Osteoblast (primary cell): ENCODE measurements around the gene ZDHHC20. TPM values are rescaled to one million over a fixed set of nuclear protein-coding genes. Genes with fewer than 3 reads are reported as not detected.

Experiments
- DNase-seq: peaks from one replicate; pipeline ENCODE4 v3.0.0; 2011; ENCODE audit warnings: low spot score, mixed read lengths; ENCODE audit not compliant: insufficient read length; ENCODE audit errors: missing footprints
- H2AFZ ChIP-seq: 2 replicates; pipeline ENCODE4 v1.6.0; 2011; ENCODE audit warnings: mild to moderate bottlenecking, low read length
- H3K27ac ChIP-seq: 2 replicates; pipeline ENCODE4 v1.5.1; 2011; ENCODE audit warnings: mild to moderate bottlenecking, low read depth, low read length, moderate library complexity
- H3K27me3 ChIP-seq: 2 replicates; pipeline ENCODE4 v1.6.0; 2012; ENCODE audit warnings: mild to moderate bottlenecking, control low read depth, inconsistent platforms, low read length, moderate library complexity; ENCODE audit not compliant: insufficient read depth
- H3K36me3 ChIP-seq: 2 replicates; pipeline ENCODE4 v1.5.1; 2011; ENCODE audit warnings: mild to moderate bottlenecking, low read length, control low read depth, moderate library complexity; ENCODE audit not compliant: insufficient read depth
- H3K4me1 ChIP-seq: 2 replicates; pipeline ENCODE4 v1.5.1; 2011; ENCODE audit warnings: mild to moderate bottlenecking, low read length, control low read depth, moderate library complexity; ENCODE audit not compliant: insufficient read depth
- H3K4me2 ChIP-seq: 2 replicates; pipeline ENCODE4 v1.6.0; 2011; ENCODE audit warnings: mild to moderate bottlenecking, low read length; ENCODE audit not compliant: insufficient read depth
- H3K4me3 ChIP-seq: fragments of 200-600 bp; sonication (generic); 3 replicates; pipeline ENCODE4 v1.5.1; 2012; ENCODE audit warnings: mild to moderate bottlenecking, low read length, inconsistent platforms; ENCODE audit not compliant: insufficient read depth
- H3K79me2 ChIP-seq: 2 replicates; pipeline ENCODE4 v1.6.0; 2012; ENCODE audit warnings: mild to moderate bottlenecking, low read length, control low read depth, inconsistent platforms; ENCODE audit not compliant: insufficient read depth
- H3K9me3 ChIP-seq: 2 replicates; pipeline ENCODE4 v1.5.1; 2011; ENCODE audit warnings: low read depth, low read length, control low read depth
- H4K20me1 ChIP-seq: 2 replicates; pipeline ENCODE4 v1.6.0; 2012; ENCODE audit warnings: mild to moderate bottlenecking, low read length, control low read depth; ENCODE audit not compliant: insufficient read depth
- total RNA-seq: library from RNA; depleted of rRNA; stranded (reverse); fragments of >200 nt; gene quantifications from 2 replicates; pipeline ENCODE4 v1.2.3, GENCODE V29; 2012
- TF ChIP-seq, protein P1 (sequence below): IDR thresholded peaks from 2 replicates; pipeline ENCODE4 v1.5.1; 2011; ENCODE audit warnings: mild to moderate bottlenecking, low read depth, low read length, moderate library complexity; ENCODE audit errors: extremely low read depth

Gene ZDHHC20
- total RNA-seq, 1 donor: 110 TPM

DNA sequence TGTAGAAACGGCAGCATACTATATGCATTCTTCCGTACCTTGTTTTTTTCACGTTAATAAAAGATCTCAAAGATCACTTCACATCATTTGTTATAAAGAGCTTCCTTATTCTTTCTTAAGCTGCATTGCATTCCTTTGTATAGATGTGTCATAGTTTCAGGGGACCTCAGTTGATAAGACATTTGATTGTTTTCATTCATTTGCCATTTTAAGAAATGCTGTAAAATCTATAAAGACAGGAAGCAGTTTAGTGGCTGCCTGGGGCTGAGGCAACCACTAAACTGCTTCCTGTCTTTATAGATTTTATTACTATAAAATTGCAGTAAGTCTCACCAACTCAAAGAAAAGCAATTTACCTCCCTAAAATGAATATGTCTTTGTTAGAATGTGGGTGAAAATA lies 59.4 kb downstream of the ZDHHC20 start:
- no peaks in the 10 kb centered on the region for H3K79me2 ChIP-seq
- peaks cover 13% of the 10 kb centered on the region for H3K4me1 ChIP-seq
- no peaks in the 10 kb centered on the region for H3K9me3 ChIP-seq
- H3K27me3 ChIP-seq: no peaks in the 10 kb centered on the region
- no peak overlapping the region for H3K27ac ChIP-seq
- H3K36me3 ChIP-seq: peaks cover 12% of the 10 kb centered on the region
- no peaks in the 10 kb centered on the region for H4K20me1 ChIP-seq
- no peak overlapping the region for H2AFZ ChIP-seq
- TF ChIP-seq, protein P1, sequence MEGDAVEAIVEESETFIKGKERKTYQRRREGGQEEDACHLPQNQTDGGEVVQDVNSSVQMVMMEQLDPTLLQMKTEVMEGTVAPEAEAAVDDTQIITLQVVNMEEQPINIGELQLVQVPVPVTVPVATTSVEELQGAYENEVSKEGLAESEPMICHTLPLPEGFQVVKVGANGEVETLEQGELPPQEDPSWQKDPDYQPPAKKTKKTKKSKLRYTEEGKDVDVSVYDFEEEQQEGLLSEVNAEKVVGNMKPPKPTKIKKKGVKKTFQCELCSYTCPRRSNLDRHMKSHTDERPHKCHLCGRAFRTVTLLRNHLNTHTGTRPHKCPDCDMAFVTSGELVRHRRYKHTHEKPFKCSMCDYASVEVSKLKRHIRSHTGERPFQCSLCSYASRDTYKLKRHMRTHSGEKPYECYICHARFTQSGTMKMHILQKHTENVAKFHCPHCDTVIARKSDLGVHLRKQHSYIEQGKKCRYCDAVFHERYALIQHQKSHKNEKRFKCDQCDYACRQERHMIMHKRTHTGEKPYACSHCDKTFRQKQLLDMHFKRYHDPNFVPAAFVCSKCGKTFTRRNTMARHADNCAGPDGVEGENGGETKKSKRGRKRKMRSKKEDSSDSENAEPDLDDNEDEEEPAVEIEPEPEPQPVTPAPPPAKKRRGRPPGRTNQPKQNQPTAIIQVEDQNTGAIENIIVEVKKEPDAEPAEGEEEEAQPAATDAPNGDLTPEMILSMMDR: no peak
- H3K4me3 ChIP-seq: no peak overlapping the region
- peak; percentile 45 for DNase-seq
- no peak overlapping the region for H3K4me2 ChIP-seq

DNA sequence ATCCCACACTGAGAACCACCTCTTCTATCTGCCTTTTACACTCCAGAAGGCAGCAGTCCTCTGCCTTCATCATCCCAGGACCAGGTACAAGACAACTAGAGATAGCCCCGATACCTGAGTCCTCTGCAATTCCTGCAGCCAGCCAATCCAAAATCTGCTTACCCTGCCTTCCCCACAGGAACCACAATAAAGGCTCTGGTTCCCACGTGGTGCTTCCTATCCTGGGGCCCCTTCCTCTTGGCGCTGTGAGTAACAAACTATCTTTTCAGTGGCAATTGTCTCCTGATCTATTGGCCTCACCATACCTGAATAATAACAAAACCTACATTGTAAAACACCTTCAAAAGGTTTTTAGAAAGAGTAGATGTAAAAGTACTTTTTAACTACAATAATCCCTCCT lies 63.1 kb downstream of the ZDHHC20 start:
- Histone ChIP-seq H3K4me1 (no peaks in the 10 kb centered on the region), H4K20me1 (no peaks in the 10 kb centered on the region), H3K79me2 (no peaks in the 10 kb centered on the region), H3K4me2 (no peak overlapping the region), H3K27me3 (no peaks in the 10 kb centered on the region), H2AFZ (no peak overlapping the region), H3K4me3 (no peak overlapping the region), H3K9me3 (no peaks in the 10 kb centered on the region), H3K36me3 (peaks cover 9% of the 10 kb centered on the region), H3K27ac (no peak overlapping the region)
- TF ChIP-seq, protein P1: no peak
- no peak for DNase-seq

DNA sequence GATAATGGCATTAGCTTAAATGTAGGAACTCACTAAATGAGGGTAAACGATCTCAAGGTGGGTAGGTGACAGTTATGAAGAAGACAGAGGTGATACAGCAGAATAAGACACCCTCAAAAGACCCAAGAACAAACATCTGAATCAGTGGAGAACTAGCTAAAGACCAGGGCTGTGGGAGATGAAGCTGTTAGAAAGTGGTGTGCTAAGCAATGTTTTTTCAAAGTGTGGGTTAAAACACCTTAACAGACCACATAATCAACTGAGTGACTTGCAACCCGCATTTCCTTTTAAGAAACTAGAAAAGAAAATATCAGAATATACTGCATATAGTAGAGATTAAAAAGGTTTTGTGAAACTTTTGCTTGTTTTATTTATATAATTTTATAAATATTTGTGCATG lies 70.0 kb downstream of the ZDHHC20 start:
- no peak for DNase-seq
- H3K27me3 ChIP-seq: no peaks in the 10 kb centered on the region
- H2AFZ ChIP-seq: no peak overlapping the region
- H4K20me1 ChIP-seq: no peaks in the 10 kb centered on the region
- H3K27ac ChIP-seq: no peak overlapping the region
- TF ChIP-seq, protein P1: no peak
- H3K9me3 ChIP-seq: no peaks in the 10 kb centered on the region
- no peak overlapping the region for H3K4me3 ChIP-seq
- no peaks in the 10 kb centered on the region for H3K4me1 ChIP-seq
- no peaks in the 10 kb centered on the region for H3K79me2 ChIP-seq
- peaks cover 21% of the 10 kb centered on the region for H3K36me3 ChIP-seq
- H3K4me2 ChIP-seq: no peak overlapping the region

DNA sequence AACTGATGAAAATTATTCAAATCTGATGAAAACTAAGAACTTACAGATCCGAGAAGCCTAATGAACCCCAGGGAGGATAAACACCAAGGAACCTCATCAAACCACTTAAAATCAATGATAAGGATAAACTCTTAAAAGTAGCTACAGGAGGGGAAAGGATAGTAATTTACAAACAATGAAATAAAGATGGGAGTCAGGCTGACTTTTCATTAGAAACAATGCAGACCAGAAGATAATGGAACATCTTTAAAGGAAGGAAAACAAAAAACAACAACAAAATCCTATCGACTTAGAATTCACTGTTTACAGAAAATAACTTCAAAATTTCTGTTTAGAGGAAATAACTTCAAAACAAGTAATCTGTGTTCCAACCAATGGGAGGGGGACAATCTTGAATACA lies 73.4 kb downstream of the ZDHHC20 start:
- H2AFZ ChIP-seq: no peak overlapping the region
- H3K27me3 ChIP-seq: no peaks in the 10 kb centered on the region
- no peaks in the 10 kb centered on the region for H4K20me1 ChIP-seq
- H3K27ac ChIP-seq: no peak overlapping the region
- H3K79me2 ChIP-seq: no peaks in the 10 kb centered on the region
- no peak overlapping the region for H3K4me2 ChIP-seq
- peaks cover 42% of the 10 kb centered on the region for H3K36me3 ChIP-seq
- TF ChIP-seq, protein P1: no peak
- no peak for DNase-seq
- no peaks in the 10 kb centered on the region for H3K9me3 ChIP-seq
- H3K4me1 ChIP-seq: no peaks in the 10 kb centered on the region
- no peak overlapping the region for H3K4me3 ChIP-seq
